Erythroblast (primary cell): Measurements from ENCODE around the gene EFNA4.

Experiments used
- GATA1 ChIP-seq: IDR thresholded peaks from 2 replicates; pipeline ENCODE4 v1.6.1; 2011; ENCODE audit warnings: low read depth, mild to moderate bottlenecking, control low read depth, low read length, moderate library complexity
- POLR2A ChIP-seq: IDR thresholded peaks from 2 replicates; pipeline ENCODE4 v1.6.1; 2011; ENCODE audit warnings: mild to moderate bottlenecking, low read length

GRCh38 chr1:155091071-155092051 is 27.8 kb downstream of the EFNA4 start:
- TF ChIP-seq POLR2A = no peak
- TF ChIP-seq GATA1 = no peak
